GM18505 (cell line): Measurements from ENCODE around the gene ABCD3.
"Not testable (repeated sequence)": the region's sequence is repeated elsewhere in the genome, so short reads cannot be mapped to it uniquely, and the experiment has no call there.

Experiments
- ATAC-seq: cut with Tn5 transposase; IDR thresholded peaks from one replicate; pipeline ENCODE4 v1.9.1; 2021; ENCODE audit not compliant: unreplicated experiment
- POLR2A ChIP-seq: IDR thresholded peaks from 4 replicates; pipeline ENCODE4 v1.6.1; 2011; ENCODE audit warnings: borderline replicate concordance; ENCODE audit not compliant: insufficient read depth, insufficient read length; ENCODE audit errors: extremely low read depth

Gene ABCD3

DNA sequence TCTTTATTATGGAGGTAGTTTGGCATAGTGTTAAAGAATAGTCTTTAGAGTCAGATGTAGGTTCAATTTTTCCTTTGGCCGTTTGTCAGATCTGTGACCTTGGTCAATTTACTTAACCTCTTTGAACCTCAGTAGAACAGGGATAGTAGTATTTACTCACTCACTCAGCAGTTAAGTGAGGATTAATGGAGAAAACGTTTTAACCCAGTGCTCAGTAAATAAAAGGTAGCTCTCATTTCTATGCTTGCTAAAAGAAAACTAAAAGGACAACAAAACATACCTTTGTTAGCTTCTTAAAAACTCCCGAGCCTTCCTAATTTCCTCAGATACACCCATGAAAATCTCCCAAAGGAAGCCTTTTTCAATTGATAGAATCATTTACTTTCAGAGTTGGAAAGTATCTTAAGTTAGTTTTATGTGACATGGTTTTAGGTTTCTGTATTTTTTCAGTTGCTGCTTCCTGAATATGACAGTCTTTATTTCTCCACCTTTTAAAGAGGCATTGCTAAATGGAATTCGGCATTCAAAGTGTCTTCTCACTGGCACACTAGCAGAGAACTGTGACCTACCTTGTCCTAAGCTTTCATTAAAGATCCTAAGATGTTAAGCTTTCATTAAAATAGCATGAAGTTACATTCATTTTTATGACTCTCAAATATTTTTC lies 7.8 kb downstream of the ABCD3 start:
- ATAC-seq, result no peak
- TF ChIP-seq POLR2A, result no peak

DNA sequence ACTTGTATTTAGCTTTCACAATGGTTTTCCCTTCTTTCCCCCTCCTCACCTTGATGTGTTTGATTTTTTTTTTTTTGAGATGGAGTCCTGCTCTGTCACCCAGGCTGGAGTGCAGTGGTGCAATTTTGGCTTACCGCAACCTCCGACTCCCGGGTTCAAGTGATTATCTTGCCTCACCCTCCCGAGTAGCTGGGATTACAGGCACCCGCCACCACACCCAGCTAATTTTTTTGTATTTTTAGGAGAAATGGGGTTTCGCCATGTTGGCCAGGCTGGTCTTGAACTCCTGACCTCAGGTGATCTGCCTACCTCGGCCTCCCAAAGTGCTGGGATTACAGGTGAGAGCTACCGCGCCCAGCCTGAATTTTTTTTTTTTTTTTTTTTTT lies 8.3 kb downstream of the ABCD3 start:
- ATAC-seq, result not testable (repeated sequence)

DNA sequence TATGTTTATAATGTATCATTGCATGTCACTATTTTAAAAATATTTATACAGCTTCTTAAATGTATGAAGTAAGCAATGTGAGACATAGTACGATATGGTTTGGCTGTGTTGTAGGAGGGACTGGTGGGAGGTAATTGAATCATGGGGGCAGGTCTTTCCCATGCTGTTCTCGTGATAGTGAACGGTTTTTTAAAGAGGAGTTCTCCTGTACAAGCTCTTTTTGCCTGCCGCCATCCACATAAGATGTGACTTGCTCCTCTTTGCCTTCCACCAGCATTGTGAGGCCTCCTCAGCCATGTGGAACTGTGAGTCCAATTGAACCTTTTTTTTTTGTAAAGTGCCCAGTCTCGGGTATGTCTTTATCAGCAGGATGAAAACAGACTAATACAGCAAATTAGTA lies 10.3 kb downstream of the ABCD3 start:
- ATAC-seq, result no peak
- no peak for TF ChIP-seq POLR2A

DNA sequence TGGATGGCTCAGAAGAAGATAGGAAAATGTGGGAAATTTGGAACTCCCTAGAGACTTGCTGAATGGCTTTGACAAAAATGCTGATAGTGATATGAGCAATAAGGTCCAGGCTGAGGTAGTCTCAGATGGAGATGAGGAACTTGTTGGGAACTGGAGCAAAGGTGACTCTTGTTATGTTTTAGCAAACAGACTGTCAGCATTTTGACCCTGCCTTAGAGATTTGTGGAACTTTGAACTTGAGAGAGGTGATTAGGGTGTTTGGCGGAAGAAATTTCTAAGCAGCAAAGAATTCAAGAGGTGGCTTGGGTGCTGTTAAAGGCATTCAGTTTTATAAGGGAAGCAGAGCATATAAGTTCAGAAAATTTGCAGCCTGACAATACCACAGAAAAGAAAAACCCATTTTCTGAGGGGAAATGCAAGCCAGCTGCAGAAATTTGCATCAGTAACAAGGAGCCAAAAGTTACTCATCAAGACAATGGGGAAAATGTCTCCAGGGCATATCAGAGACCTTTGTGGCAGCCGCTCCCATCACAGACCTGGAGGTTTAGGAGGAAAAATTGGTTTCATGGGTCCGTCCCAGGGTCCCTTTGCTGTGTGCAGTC lies 10.8 kb downstream of the ABCD3 start:
- not testable (repeated sequence) for ATAC-seq

DNA sequence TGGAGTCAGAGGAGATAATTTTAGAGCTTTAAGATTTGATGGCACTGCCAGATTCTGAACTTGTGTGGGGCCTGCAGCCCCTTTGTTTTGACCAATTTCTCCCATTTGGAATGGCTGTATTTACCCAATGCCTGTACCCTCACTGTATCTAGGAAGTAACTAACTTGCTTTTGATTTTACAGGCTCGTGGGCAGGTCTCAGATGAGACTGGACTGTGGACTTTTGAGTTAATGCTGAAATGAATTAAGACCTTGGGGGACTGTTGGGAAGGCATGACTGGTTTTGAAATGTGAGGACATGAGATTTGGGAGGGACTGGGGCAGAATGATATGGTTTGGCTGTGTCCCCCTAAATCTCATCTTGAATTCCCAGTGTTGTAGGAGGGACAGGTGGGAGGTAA lies 11.9 kb downstream of the ABCD3 start:
- not testable (repeated sequence) for ATAC-seq

DNA sequence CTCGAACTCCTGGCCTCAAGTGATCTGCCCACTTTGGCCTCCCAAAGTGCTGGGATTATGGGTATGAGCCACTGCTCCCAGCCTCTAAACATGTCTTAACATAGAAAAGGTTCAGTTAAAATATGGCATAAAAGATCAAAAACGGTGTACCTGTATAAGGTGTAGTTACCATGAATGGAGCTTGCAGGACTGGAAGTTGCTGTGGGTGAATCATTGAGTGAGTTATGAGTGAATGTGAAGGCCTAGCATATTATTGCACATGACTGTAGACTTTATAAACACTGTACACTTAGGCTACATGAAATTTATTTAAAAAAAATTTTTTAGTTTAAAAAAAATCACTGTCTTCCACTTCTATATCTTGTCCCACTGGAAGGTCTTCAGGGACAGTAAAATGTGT lies 15.7 kb downstream of the ABCD3 start:
- no peak for ATAC-seq
- TF ChIP-seq POLR2A, result no peak

DNA sequence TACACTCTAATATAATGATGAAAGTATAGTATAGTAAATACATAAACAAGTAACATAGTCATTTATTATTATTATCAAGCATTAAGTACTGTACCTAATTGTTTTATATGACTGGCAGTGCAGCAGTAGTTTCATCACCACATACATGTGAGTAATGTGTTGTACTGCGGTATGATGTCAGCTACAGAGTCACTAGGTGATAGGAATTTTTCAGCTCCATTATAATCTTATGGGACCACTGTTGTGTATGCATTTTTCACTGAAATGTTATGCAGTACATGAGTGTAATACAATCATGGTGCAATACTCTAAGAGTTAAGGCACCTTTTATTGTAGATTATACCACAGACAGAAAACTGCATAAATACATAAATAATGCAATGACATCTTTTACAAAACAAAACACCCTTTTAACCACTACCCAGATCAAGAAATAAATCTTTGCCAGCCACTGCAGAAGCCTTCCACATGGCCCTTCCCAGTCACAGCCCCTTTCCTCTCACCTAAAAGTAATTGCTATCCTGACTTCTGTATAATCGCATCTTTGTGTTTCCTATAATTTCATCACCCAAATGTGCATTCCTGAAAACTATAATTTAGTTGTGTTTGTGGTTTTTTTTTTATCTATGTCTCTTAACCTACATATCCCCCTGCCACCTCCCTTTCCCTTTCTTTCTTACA lies 16.3 kb downstream of the ABCD3 start:
- no peak for TF ChIP-seq POLR2A
- ATAC-seq, result no peak

DNA sequence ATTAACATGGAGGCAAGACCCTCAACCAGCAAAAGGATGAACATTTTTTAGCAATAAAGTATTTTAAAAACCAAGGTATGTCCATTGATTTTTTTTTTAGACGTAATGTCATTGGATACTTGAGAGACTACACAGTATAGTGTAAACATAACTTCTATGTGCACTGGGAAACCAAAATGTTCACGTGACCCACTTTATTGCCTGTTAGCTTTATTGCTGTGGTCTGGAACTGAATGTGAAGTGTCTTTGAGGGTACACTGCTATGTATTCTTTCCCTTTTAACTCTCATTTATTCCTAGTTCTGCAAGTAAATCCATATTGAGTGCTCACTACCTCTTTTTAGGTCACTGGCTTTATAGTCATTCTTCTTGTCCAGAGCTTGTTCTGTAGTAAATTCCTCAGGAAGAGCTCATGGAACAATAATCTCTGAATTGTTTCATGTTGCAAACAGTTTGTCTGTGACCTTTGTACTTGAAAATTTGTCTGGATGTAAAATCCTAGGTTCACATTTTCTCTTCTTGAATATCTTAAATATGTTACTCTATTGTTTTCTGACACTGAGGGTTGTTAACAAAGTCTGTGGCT lies 20.6 kb downstream of the ABCD3 start:
- no peak for ATAC-seq
- no peak for TF ChIP-seq POLR2A

DNA sequence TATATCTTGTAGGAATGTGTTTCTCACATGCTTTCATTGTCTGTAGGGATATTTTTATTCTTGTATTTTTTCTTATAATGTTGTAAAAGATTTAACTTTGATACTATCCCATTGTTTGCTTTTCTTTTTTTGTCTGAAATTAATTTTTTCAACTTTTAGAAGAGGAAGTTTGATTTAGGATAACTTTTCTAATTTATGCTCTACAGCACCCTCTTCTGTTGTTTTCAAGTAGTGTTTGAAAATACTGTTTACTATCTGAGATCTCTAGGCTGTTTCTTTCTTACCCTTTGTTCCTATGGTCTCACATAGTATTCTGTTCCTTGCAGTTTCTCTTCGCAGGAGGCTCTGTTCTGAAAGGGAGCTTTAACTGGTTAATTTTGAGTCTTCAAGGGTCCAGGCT lies 21.9 kb downstream of the ABCD3 start:
- no peak for ATAC-seq
- no peak for TF ChIP-seq POLR2A

DNA sequence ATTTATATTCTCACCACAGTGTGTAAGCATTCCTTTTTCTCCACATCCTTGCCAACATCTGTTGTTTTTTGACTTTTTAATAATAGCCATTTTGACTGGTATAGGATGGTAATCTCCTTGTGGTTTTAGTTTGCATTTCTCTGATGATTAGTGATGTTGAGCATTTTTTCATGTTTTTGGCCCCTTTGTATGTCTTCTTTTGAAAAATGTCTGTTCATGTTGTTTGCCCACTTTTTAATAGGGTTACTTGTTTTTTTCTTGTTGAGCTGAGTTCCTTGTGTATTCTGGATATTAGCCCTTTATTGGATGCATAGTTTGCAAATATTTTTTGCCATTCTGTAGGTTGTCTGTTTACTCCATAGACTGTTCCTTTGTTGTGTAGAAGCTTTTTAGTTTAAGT lies 24.9 kb downstream of the ABCD3 start:
- ATAC-seq, result not testable (repeated sequence)

DNA sequence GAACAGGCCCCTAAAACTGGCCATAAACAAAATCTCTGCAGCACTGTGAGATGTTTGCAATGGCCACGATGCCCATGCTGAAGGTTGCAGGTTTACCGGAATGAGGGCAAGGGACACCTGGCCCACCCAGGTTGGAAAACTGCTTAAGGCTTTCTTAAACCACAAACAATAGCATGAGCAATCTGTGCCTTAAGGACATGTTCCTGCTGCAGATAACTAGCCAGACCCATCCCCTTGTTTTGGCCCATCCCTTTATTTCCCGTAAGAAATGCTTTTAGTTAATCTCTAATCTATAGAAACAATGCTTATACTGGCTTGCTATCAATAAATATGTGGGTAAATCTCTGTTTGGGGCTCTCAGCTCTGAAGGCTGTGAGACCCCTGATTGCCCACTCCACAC lies 26.6 kb downstream of the ABCD3 start:
- ATAC-seq, result not testable (repeated sequence)

DNA sequence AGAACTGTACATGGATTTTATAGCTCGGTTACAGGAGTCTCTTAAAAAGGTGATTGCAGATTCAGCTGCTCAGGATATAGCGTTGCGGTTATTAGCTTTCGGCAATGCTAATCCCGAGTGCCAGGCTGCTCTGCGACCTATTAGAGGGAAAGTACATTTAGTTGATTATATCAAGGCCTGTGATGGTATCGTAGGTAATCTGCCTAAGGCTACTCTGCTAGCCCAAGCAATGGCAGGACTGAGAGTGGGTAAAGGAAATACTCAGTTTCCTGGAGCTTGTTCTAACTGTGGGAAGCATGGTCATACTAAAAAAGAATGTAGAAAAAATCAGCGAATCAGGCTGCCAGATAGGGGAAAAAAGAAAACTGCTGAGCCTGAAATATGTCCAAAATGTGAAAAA lies 27.5 kb downstream of the ABCD3 start:
- not testable (repeated sequence) for ATAC-seq

DNA sequence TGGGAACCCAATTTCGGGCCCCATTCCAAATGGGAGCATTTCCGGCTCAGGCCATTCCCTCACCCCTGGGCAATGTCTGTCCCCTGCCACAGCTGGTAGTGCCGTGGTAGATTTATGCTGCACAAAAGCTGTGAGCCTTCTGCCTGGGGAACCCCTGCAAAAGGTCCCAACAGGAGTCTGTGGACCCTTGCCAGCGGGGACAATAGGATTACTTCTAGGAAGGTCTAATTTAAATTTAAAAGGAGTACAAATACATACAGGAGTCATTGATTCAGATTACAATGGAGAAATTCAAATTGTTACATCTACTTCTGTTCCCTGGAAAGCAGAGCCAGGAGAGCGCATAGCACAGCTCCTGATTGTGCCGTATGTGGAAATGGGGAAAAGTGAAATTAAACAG lies 28.0 kb downstream of the ABCD3 start:
- not testable (repeated sequence) for ATAC-seq

DNA sequence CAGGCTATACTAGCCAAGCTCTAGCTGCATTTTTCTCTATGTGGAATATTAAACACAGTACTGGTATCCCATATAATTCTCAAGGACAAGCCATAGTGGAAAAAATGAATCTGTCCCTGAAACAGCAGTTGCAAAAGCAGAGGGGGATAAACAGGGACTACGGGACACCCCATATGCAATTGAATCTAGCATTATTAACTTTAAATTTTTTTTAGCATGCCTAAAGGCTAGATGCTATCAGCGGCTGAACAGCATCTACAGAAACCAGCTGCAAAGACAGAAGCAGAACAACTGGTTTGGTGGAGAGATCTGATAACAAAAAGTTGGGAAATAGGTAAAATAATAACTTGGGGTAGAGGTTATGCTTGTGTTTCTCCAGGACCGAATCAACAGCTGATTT lies 30.6 kb downstream of the ABCD3 start:
- ATAC-seq, result not testable (repeated sequence)

DNA sequence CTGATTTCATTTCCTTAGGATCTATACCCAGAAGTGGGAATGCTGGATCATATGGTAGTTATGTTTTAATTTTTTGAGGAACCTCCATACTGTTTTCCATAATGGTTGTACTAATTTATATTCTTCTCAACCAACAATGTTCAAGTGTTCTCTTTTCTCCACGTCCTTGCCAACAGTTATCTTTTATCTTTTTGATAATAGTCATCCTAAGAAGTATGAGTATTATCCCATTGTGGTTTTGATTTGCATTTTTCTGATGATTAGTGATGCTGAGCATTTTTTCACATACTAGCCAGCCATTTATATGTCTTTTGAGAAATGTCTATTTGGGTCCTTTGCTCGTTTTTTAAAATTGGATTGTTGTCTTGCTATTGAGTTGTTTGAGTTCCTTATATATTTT lies 38.5 kb downstream of the ABCD3 start:
- no peak for ATAC-seq
- no peak for TF ChIP-seq POLR2A
